Stimulated activated CD8-positive, alpha-beta memory T cell treated with anti-CD3 and anti-CD28 coated beads, Interleukin-4, amount 100 ng/mL, for 24 hours (primary cell): Measurements from ENCODE around the gene ANKRD34A.

ENCODE experiments used
- DNase-seq: peaks from one replicate; pipeline ENCODE4 v3.0.0-alpha.2; 2020; ENCODE audit warnings: low read depth

Gene ANKRD34A

GRCh38 chr1:145990249-145990855, 26.0 kb upstream of the ANKRD34A start:
- DNase-seq = no peak

- no peak for DNase-seq
These were observed 24.4 kb upstream of the ANKRD34A start for GRCh38 chr1:145988773-145989172.

GRCh38 chr1:145987926-145988325, 23.6 kb upstream of the ANKRD34A start:
- no peak for DNase-seq

- DNase-seq = no peak
These were observed 22.2 kb upstream of the ANKRD34A start for GRCh38 chr1:145986551-145986950.

GRCh38 chr1:145985502-145986439, 21.4 kb upstream of the ANKRD34A start:
- no peak for DNase-seq

- DNase-seq = no peak
These were observed 20.7 kb upstream of the ANKRD34A start for GRCh38 chr1:145985129-145985501.

GRCh38 chr1:145983960-145984830, 19.8 kb upstream of the ANKRD34A start:
- DNase-seq = no peak

GRCh38 chr1:145983206-145983675, 18.9 kb upstream of the ANKRD34A start:
- DNase-seq = no peak

GRCh38 chr1:145982010-145982723, 17.8 kb upstream of the ANKRD34A start:
- DNase-seq = no peak

- DNase-seq = no peak
These were observed 16.2 kb upstream of the ANKRD34A start for GRCh38 chr1:145980457-145980994.

- DNase-seq = no peak
These were observed 15.5 kb upstream of the ANKRD34A start for GRCh38 chr1:145979746-145980456.

- peak; percentile 66 for DNase-seq
These were observed 14.7 kb upstream of the ANKRD34A start for GRCh38 chr1:145978854-145979745.

GRCh38 chr1:145978471-145978853, 14.1 kb upstream of the ANKRD34A start:
- no peak for DNase-seq

- DNase-seq = peak; percentile 46
These were observed 13.4 kb upstream of the ANKRD34A start for GRCh38 chr1:145977486-145978470.

GRCh38 chr1:145977016-145977415, 12.6 kb upstream of the ANKRD34A start:
- DNase-seq = no peak

GRCh38 chr1:145975216-145975615, 10.8 kb upstream of the ANKRD34A start:
- DNase-seq = no peak

GRCh38 chr1:145974721-145975120, 10.3 kb upstream of the ANKRD34A start:
- no peak for DNase-seq

GRCh38 chr1:145972580-145972979, 8.2 kb upstream of the ANKRD34A start:
- DNase-seq = no peak
